Kasumi-1 (cell line): ENCODE data around the gene EDC3.
"Not testable (repeated sequence)": the region's sequence is repeated elsewhere in the genome, so short reads cannot be mapped to it uniquely, and the experiment has no call there.

Experiments used
- DNase-seq, 2 experiments: peaks; one replicate each; lab custom pipeline; 2025; lab: John Stamatoyannopoulos, UW

EDC3 gene

GRCh38 chr15:74651242-74651741 is 44.5 kb downstream of the EDC3 start:
- no peak for DNase-seq

- no peak for DNase-seq
Observed at GRCh38 chr15:74648051-74648842, 47.6 kb downstream of the EDC3 start.

DNA sequence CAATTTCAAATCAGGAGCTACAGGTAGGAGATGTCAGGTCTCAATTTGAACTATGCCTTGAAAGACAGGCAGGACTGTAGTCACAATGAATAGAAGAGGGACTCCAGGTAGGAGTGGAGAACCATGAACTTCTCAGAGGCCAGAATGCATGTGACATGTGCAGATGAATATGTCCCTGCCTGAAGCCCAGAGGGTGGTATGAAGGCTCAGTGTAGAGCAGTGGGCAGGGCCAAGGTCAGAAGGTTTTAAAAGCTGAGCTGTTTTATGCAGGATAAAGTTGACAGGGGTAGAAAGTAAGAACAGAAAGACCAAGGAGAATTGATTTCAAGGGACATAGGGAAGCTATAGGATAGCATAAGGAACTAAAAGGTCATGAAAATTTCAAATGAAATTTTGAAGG is 49.3 kb downstream of the EDC3 start:
- DNase-seq, result no peak

GRCh38 chr15:74643665-74644204 is 52.1 kb downstream of the EDC3 start:
- no peak for DNase-seq

DNA sequence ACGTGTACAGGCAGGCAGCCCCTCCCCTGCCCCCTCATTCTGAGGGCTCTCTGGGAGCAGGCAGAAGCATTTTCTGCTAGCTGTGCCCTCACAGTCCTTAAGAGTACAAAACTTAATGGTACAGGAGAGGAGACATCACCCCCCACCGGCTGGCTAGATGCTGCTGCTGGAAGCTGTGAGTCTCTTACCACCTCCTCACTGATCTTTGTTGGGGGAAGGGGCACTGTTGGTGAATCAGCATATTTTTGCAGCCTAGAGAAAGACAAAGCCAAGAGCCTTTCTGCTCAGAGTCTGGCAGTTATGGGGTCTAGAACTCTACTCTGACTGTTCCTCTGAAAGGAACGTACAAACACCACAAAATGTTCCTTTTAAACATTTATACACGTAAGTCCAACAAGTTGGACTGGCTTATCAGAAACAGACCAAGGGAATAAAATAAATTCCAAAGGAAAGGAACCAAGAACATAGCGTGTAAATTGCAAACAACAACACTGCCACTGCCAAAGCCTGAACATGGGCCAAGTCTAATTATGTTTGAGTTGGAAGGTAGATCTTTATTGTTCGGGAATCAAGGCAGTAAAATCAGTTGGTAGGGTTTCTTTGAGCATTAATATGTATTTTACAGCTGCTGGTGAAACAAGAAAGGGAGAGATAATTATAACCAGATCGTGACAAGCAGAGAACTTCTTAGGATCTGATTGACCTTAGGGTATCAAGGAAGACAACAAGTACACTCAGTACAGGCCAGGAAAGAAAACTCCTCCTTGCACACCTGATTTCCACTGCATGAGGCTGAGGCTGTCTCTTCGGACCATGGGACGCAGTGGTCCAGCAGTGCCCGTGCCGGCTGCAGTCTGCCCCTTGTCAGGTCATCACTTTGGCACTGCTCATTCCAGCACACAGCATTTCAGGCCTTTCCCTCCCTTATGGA is 52.8 kb downstream of the EDC3 start:
- DNase-seq, result no peak

- no peak for DNase-seq
Observed at GRCh38 chr15:74642348-74642733, 53.5 kb downstream of the EDC3 start.

- DNase-seq, result no peak
Observed at GRCh38 chr15:74641151-74641550, 54.7 kb downstream of the EDC3 start.

DNA sequence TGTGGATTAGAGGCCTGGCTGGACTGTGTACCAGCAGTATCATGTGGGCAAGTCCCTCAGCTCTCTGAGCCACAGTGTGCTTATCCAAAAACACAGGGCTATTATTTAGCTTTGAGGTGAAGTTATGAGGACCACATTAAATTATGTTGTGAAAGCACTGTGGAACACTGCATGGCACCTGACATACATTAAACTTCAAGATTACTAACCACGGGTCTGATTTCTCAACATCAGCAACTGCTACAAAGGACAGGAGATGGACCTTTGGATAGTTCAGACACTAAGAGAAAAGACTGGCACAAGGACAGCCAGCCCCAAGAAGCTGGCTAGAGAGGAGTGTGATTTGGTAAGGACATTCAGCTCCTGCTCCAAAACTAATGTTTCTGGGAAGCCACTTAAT is 58.8 kb downstream of the EDC3 start:
- no peak for DNase-seq

GRCh38 chr15:74635228-74635627 is 60.6 kb downstream of the EDC3 start:
- peak; percentile 67 to 81 for DNase-seq

DNA sequence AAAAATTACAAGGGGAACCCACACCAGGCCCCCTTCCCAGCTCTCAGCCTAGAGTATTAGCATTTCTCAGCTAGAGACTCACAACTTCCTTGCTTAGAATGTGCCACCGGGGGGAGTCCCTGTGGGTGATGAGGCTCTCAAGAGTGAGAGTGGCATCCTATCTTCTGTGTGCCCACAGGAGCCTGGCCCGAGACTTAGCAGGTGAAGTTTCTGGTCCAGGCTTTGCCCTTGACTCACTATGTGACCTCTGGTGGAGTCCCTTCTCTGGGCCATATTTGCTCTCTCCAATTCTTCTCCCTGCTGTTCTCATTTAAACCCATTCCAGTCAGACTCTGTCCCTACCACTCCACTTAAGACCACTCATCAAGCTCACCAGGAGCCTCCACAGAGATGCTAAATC is 62.0 kb downstream of the EDC3 start:
- peak in 1 of 2 experiments; percentile 14 for DNase-seq

- no peak for DNase-seq
Observed at GRCh38 chr15:74632601-74633000, 63.2 kb downstream of the EDC3 start.

DNA sequence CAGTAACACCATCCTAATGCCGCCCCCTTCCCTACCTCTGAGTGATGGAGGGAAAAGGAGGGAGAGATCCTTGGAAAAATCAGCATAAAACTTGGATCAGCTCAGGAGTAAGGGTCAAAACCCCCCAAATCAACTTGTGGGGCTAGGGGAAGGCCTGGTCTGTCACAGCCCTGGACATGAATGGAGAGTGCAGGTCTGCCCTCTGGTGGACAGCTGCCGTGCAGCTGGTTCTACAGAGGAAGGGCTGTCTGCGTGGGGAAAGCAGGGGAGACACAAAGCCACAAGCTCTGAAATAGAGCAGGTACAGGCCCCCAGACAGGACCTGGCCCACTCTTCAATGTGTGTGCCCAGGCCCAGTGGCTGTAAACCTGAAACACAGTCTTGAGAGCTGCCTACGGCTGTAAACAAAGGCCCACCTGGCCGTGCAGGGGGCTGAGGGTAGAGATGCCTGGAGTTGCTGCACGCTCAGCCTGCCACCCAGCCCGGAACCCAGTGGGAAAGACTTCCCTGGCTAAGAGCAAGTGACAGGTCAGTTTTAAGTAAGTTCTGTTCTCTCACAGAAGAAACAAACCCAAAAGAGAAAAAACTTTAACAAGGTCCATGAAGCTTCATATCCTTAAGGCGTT is 63.8 kb downstream of the EDC3 start:
- peak; percentile 40 to 66 for DNase-seq

DNA sequence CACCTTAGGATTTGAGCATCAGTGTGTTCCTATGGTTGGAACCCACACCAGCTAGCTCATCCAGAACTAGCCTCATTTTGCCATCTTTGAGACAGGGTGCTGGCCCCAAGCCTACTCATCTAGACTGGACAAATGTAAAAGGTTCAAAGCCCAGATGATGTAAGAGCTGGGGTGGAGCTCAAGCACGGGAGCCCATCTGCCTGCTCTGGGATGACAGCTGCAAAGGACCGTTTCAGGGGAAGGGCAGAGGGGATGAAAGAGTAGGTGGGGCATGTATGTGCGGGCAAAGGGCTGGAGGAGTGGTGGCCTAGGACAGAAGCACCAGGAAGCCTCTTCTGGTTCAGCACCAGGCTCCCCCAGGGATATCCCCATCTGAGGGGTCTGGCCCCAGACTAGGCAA is 64.4 kb downstream of the EDC3 start:
- DNase-seq, result no peak

DNA sequence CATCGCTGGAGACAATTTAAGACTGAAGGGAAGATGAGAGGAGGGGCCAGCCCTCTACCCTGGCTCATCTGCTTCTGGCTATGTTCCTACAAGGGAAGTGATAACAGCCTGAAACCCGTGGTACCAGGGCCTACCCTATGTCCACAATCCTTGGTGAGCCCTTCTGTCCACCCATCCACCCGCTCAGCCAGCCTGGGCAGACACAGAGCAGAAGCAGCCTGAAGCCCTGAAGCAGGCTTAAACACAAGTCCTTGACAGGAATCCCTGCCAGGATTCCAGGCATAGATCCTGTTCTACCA is 64.8 kb downstream of the EDC3 start:
- no peak for DNase-seq

GRCh38 chr15:74630284-74631086 is 65.3 kb downstream of the EDC3 start:
- DNase-seq, result no peak

- DNase-seq, result not testable (repeated sequence)
Observed at GRCh38 chr15:74629696-74630095, 66.1 kb downstream of the EDC3 start.

DNA sequence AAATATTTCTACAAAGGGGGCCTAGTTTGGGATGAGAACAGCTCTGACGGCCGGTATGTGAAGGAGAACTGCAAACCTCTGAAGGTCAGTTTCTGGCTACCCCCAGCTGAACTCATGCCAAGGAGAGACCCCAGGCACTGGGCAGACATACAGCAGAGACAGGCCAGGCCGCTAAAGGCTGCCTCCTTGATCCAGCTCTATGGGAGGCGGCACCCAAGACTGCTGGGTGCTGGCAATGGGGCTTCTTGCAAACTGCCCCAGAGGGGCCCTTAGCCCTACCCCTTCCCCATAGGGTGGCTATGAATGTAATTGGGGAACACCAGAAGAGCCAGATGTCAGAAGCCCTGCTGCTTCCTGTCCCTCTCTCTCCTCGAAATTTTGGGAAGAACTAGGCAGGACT is 66.9 kb downstream of the EDC3 start:
- no peak for DNase-seq

DNA sequence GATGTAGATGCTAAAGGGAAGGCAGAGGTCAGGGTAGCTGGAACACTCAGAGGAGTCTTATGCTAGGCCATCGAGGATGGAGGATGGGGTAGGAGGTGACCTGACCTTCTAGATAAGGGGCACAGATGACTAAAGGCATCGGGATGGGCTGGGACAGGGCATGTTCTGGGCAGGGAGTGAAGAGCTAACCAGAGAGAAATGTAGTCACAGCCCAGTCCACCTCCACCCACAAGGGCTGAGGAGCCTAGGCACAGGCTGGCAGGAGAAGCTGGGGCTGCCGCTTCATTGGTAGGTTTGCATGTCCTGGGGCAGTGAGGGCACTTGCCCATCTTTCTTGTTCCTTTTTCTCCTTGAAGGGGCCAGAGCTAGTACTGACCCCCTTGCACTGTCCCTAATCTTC is 67.6 kb downstream of the EDC3 start:
- no peak for DNase-seq

- DNase-seq, result no peak
Observed at GRCh38 chr15:74627766-74628165, 68.1 kb downstream of the EDC3 start.

GRCh38 chr15:74626752-74627692 is 68.8 kb downstream of the EDC3 start:
- peak; percentile 72 to 76 for DNase-seq
